ENCODE results near the gene HS2ST1.
A peak's percentile ranks its signal among the peaks of the same experiment; 100 is the strongest.

The HS2ST1 gene

GRCh38 chr1:87045761-87046304 lies 131.4 kb downstream of the HS2ST1 start:
- TF ChIP-seq CSDC2 (CRISPR knock-in tag; IDR thresholded peaks at IDR 0.05), result no peak
- TF ChIP-seq TSHZ2 (CRISPR knock-in tag; IDR thresholded peaks at IDR 0.05), result no peak
- TF ChIP-seq ZNF70 (CRISPR knock-in tag; IDR thresholded peaks at IDR 0.05), result no peak
- no peak for TF ChIP-seq RARB (CRISPR knock-in tag; IDR thresholded peaks at IDR 0.05)
- no peak for TF ChIP-seq ISL1 (CRISPR knock-in tag; IDR thresholded peaks at IDR 0.05)
- TF ChIP-seq ARNTL (CRISPR knock-in tag; IDR thresholded peaks at IDR 0.05; ENCODE audit: borderline replicate concordance, low read depth), result no peak
- peak; percentile 31; the same call in 1 of the 3 replicates for ATAC-seq

- no peak for ATAC-seq
Measured at GRCh38 chr1:87046951-87047350, 132.5 kb downstream of the HS2ST1 start.

More at GRCh38 chr1:87046951-87047350, 132.5 kb downstream of the HS2ST1 start:
- TF ChIP-seq CSDC2 (CRISPR knock-in tag; IDR thresholded peaks at IDR 0.05) (no peak), POU6F1 (CRISPR knock-in tag; IDR thresholded peaks at IDR 0.05; ENCODE audit: borderline replicate concordance, low read depth) (no peak), PATZ1 (CRISPR knock-in tag; IDR thresholded peaks at IDR 0.05; ENCODE audit: borderline replicate concordance) (no peak), TSHZ2 (CRISPR knock-in tag; IDR thresholded peaks at IDR 0.05) (no peak), CREB5 (CRISPR knock-in tag; IDR thresholded peaks at IDR 0.05; ENCODE audit: low read depth) (no peak), CSRNP3 (CRISPR knock-in tag; IDR thresholded peaks at IDR 0.05) (no peak)

Data from SK-N-SH treated with all-trans-retinoic acid at 6 μM for 48 hours (cell line).